ENCODE measurements around the gene CYB5D1. TPM values are rescaled to one million over a fixed set of nuclear protein-coding genes. Genes with fewer than 3 reads are reported as not detected.

CYB5D1 gene
- total RNA-seq, 1 experiment from 2014 or later = 18.0 TPM

- H3K4me1 Mint-ChIP-seq = peaks cover 34 to 40% of the 10 kb centered on the region in 2 experiments
- Histone ChIP-seq H4K8ac (replicated peaks; ENCODE audit: insufficient read length, low read depth, low read length) (no peak overlapping the region), H3K9me3 (ENCODE audit: control insufficient read depth, low read depth, low read length) (no peaks in the 10 kb centered on the region), H3K18ac (ENCODE audit: insufficient read length, low read depth, low read length) (no peak overlapping the region), H3K4ac (ENCODE audit: low read depth, low read length) (no peak overlapping the region), H3K23ac (ENCODE audit: insufficient read length, low read depth, low read length) (no peak overlapping the region), H3K4me1 (ENCODE audit: insufficient read depth, low read length) (peaks cover 2% of the 10 kb centered on the region; the same call in 1 of the 2 replicates), H3T11ph (ENCODE audit: low read length) (no peak overlapping the region), H2BK15ac (ENCODE audit: low read depth, low read length) (no peak overlapping the region), H3K27ac (ENCODE audit: insufficient read length, low read depth, low read length) (no peak overlapping the region), H3K56ac (ENCODE audit: insufficient read length, low read depth, low read length) (no peak overlapping the region), H4K5ac (ENCODE audit: insufficient read length, low read depth, low read length) (no peak overlapping the region), H3K23me2 (ENCODE audit: insufficient read length, low read depth, low read length, poor library complexity, severe bottlenecking) (peaks cover 31% of the 10 kb centered on the region), H4K20me1 (ENCODE audit: control insufficient read depth, insufficient read depth, insufficient read length) (no peaks in the 10 kb centered on the region), H2BK20ac (ENCODE audit: low read depth, low read length, poor library complexity, severe bottlenecking) (no peak overlapping the region), H2BK5ac (ENCODE audit: insufficient read length, low read length) (no peak overlapping the region), H2BK120ac (ENCODE audit: low read depth, low read length, poor library complexity, severe bottlenecking) (no peak overlapping the region), H2AK5ac (ENCODE audit: insufficient read length, low read length) (no peak overlapping the region), H3K79me2 (ENCODE audit: insufficient read depth, low read length) (no peaks in the 10 kb centered on the region), H3K4me2 (ENCODE audit: insufficient read depth, insufficient read length, low read length) (peak overlapping the region; percentile 75), H2BK12ac (ENCODE audit: insufficient read length, low read depth, low read length) (no peak overlapping the region), H3K27me3 (ENCODE audit: insufficient read depth, low read length) (peaks cover 18% of the 10 kb centered on the region; the same call in 1 of the 2 replicates), H3K14ac (ENCODE audit: insufficient read depth, low read length) (no peak overlapping the region), H3K9ac (ENCODE audit: extremely low read depth, insufficient read length, low read length) (no peak overlapping the region), H3K79me1 (ENCODE audit: insufficient read depth, low read depth, low read length, poor library complexity, severe bottlenecking) (no peaks in the 10 kb centered on the region), H4K91ac (ENCODE audit: insufficient read length, low read depth, low read length) (no peak overlapping the region), H2AFZ (ENCODE audit: low read length) (no peak overlapping the region)
- no peaks in the 10 kb centered on the region for H3K36me3 Mint-ChIP-seq (ENCODE audit: insufficient read depth in 1 of 3, low read depth in 3 of 3)
- DNase-seq = peak; percentile 73
- peak overlapping the region; percentile 81 to 90 for H3K4me3 Mint-ChIP-seq
- no CpG with 5 or more reads among the region's 20 CpGs for WGBS (ENCODE audit: extremely low coverage, insufficient read length, low lambda C conversion rate)
- no peak for TF ChIP-seq CTCF (conservative IDR thresholded peaks at IDR 0.05)
- H3K27ac Mint-ChIP-seq = peak overlapping the region in 2 of 3 experiments; percentile 97 to 99; a peak in 3 of 7 replicates
- peaks cover 49% of the 10 kb centered on the region for H3K27me3 Mint-ChIP-seq (ENCODE audit: low read depth)
- H3K9me3 Mint-ChIP-seq = no peaks in the 10 kb centered on the region
Observed at GRCh38 chr17:7834542-7834956, 23.3 kb upstream of the CYB5D1 start.
